MM.1S (cell line): ENCODE results near the gene MROH2A.

Source experiments
- DNase-seq: peaks from one replicate; pipeline ENCODE4 v3.0.0-alpha.2; 2015
- H2AFZ ChIP-seq: fragments of 300-600 bp; sonication (generic); 2 replicates; pipeline ENCODE4 v1.6.0; 2016; ENCODE audit warnings: antibody characterized with exemption, low read length
- H3F3A ChIP-seq: fragments of 300-600 bp; sonication (generic); 2 replicates; pipeline ENCODE4 v1.6.1; 2016; ENCODE audit warnings: mild to moderate bottlenecking, antibody characterized with exemption, low read length, moderate library complexity, mixed read lengths; ENCODE audit not compliant: insufficient read depth
- H3K27ac ChIP-seq: fragments of 300-600 bp; sonication (generic); 2 replicates; pipeline ENCODE4 v1.5.1; 2016; ENCODE audit warnings: mild to moderate bottlenecking, low read length
- H3K27me3 ChIP-seq: fragments of 300-600 bp; sonication (generic); replicated peaks from 2 replicates; pipeline ENCODE4 v1.6.0; 2016; ENCODE audit warnings: low read length; ENCODE audit not compliant: insufficient read depth
- H3K36me3 ChIP-seq: fragments of 300-600 bp; sonication (generic); replicated peaks from 2 replicates; pipeline ENCODE4 v1.6.1; 2016; ENCODE audit warnings: mild to moderate bottlenecking, low read length, mixed read lengths; ENCODE audit not compliant: insufficient read depth
- H3K4me1 ChIP-seq: fragments of 300-600 bp; sonication (generic); 2 replicates; pipeline ENCODE4 v1.6.1; 2016; ENCODE audit warnings: low read length, mixed read lengths
- H3K4me2 ChIP-seq: fragments of 300-600 bp; sonication (generic); 2 replicates; pipeline ENCODE4 v1.6.0; 2016; ENCODE audit warnings: low read depth, low read length
- H3K4me3 ChIP-seq: fragments of 300-600 bp; sonication (generic); 2 replicates; pipeline ENCODE4 v1.5.1; 2016; ENCODE audit warnings: low read length, mixed read lengths
- H3K79me2 ChIP-seq: fragments of 300-600 bp; sonication (generic); 2 replicates; pipeline ENCODE4 v1.6.1; 2016; ENCODE audit warnings: mixed run types, low read length, mixed read lengths
- H3K9ac ChIP-seq: fragments of 300-600 bp; sonication (generic); 2 replicates; pipeline ENCODE4 v1.6.1; 2016; ENCODE audit warnings: low read length, mixed read lengths
- H3K9me2 ChIP-seq: fragments of 300-600 bp; sonication (generic); replicated peaks from 2 replicates; pipeline ENCODE4 v1.6.1; 2016; ENCODE audit warnings: mild to moderate bottlenecking, low read length, mixed read lengths; ENCODE audit not compliant: insufficient read depth
- H3K9me3 ChIP-seq: fragments of 300-600 bp; sonication (generic); replicated peaks from 2 replicates; pipeline ENCODE4 v1.6.1; 2016; ENCODE audit warnings: mild to moderate bottlenecking, low read length, mixed read lengths; ENCODE audit not compliant: insufficient read depth
- H4K20me1 ChIP-seq: fragments of 300-600 bp; sonication (generic); 2 replicates; pipeline ENCODE4 v1.6.1; 2016; ENCODE audit warnings: mild to moderate bottlenecking, low read length, moderate library complexity, mixed read lengths; ENCODE audit not compliant: insufficient read depth
- CTCF ChIP-seq: fragments of 300-600 bp; sonication (generic); IDR thresholded peaks from 2 replicates; pipeline ENCODE4 v1.5.1; 2016; ENCODE audit warnings: antibody characterized with exemption, low read length, mixed read lengths
- EZH2 ChIP-seq: fragments of 300-600 bp; sonication (generic); optimal IDR thresholded peaks from 2 replicates; pipeline ENCODE3; 2017; ENCODE audit warnings: low read depth, mild to moderate bottlenecking, antibody characterized with exemption, low read length, mixed read lengths
- EZH2phosphoT487 ChIP-seq: fragments of 300-600 bp; sonication (generic); IDR thresholded peaks from 2 replicates; pipeline ENCODE4 v1.6.1; 2018; ENCODE audit warnings: antibody characterized with exemption, low read length

Gene MROH2A

GRCh38 chr2:233793465-233794127 lies 15.5 kb downstream of the MROH2A start:
- no peaks in the 10 kb centered on the region for H4K20me1 ChIP-seq
- H3K36me3 ChIP-seq: no peaks in the 10 kb centered on the region
- no peaks in the 10 kb centered on the region for H3K4me1 ChIP-seq
- no peak overlapping the region for H3K4me2 ChIP-seq
- no peaks in the 10 kb centered on the region for H3K9me2 ChIP-seq
- H2AFZ ChIP-seq: no peak overlapping the region
- no peaks in the 10 kb centered on the region for H3K79me2 ChIP-seq
- no peak overlapping the region for H3K9ac ChIP-seq
- H3K9me3 ChIP-seq: no peaks in the 10 kb centered on the region
- H3K4me3 ChIP-seq: no peak overlapping the region
- no peak overlapping the region for H3K27ac ChIP-seq
- no peak for DNase-seq
- H3K27me3 ChIP-seq: no peaks in the 10 kb centered on the region
- TF ChIP-seq CTCF: no peak
- no peak for TF ChIP-seq EZH2phosphoT487
- no peak for TF ChIP-seq EZH2
- no peaks in the 10 kb centered on the region for H3F3A ChIP-seq

- Histone ChIP-seq H3K9me2 (no peaks in the 10 kb centered on the region), H3K36me3 (no peaks in the 10 kb centered on the region), H4K20me1 (no peaks in the 10 kb centered on the region), H3K4me1 (no peaks in the 10 kb centered on the region), H2AFZ (no peak overlapping the region), H3K4me3 (no peak overlapping the region), H3K27ac (no peak overlapping the region), H3K4me2 (no peak overlapping the region), H3K79me2 (no peaks in the 10 kb centered on the region), H3F3A (no peaks in the 10 kb centered on the region), H3K27me3 (no peaks in the 10 kb centered on the region), H3K9me3 (no peaks in the 10 kb centered on the region), H3K9ac (no peak overlapping the region)
- TF ChIP-seq CTCF (no peak), EZH2phosphoT487 (no peak), EZH2 (no peak)
- no peak for DNase-seq
Observed at GRCh38 chr2:233794128-233794658, 16.1 kb downstream of the MROH2A start.

- TF ChIP-seq EZH2 (no peak), EZH2phosphoT487 (no peak), CTCF (no peak)
- Histone ChIP-seq H3F3A (no peaks in the 10 kb centered on the region), H3K27ac (no peak overlapping the region), H3K9me3 (no peaks in the 10 kb centered on the region), H3K4me3 (no peak overlapping the region), H3K27me3 (no peaks in the 10 kb centered on the region), H3K4me1 (peaks cover under 1% of the 10 kb centered on the region), H3K79me2 (no peaks in the 10 kb centered on the region), H4K20me1 (no peaks in the 10 kb centered on the region), H3K36me3 (no peaks in the 10 kb centered on the region), H3K9ac (no peak overlapping the region), H3K4me2 (no peak overlapping the region), H3K9me2 (no peaks in the 10 kb centered on the region), H2AFZ (no peak overlapping the region)
- no peak for DNase-seq
Observed at GRCh38 chr2:233795735-233796171, 17.6 kb downstream of the MROH2A start.
